K562 (cell line): ENCODE results near the gene SLC24A3. TPM values are rescaled to one million over a fixed set of nuclear protein-coding genes. Genes with fewer than 3 reads are reported as not detected.

Source experiments
- ATAC-seq: fragments of 200-7000 bp; cut with Tn5 transposase; 3 replicates; pipeline ENCODE4 v1.9.1; 2020; ENCODE audit warnings: moderate library complexity
- BruUV-seq: library from RNA; stranded (reverse); fragments of 400-500 nt; replicated peaks from 2 replicates; lab custom pipeline; 2021; lab: Mats Ljungman, UMichigan
- CTCF ChIA-PET: fragments of 300-600 bp; formaldehyde crosslinking; extraction: SDS; loops from one replicate; lab custom pipeline; 2021; ENCODE audit warnings: low intra/inter-chr PET ratio; lab: Yijun Ruan, JAX
- POLR2A ChIA-PET: fragments of 300-600, 350-650 bp; sonication (Branson Sonifier 250); formaldehyde crosslinking; extraction: SDS; loops from one replicate; lab custom pipeline; 2021; ENCODE audit warnings: antibody characterized with exemption, inconsistent platforms; lab: Yijun Ruan, JAX
- DNase-seq, 4 experiments: peaks; one replicate each; pipeline versions ENCODE4 v3.0.0 to v3.0.0-alpha.2; 2011 to 2018; ENCODE audit warnings: low spot score in 3 of 4, mixed read lengths in 3 of 4; ENCODE audit errors: extremely low read depth in 1 of 4
- FAIRE-seq: peaks from 2 replicates; lab custom pipeline; 2011; peaks lifted over from hg19 to GRCh38; lab: Jason Lieb, UNC
- H2AFZ ChIP-seq: 2 replicates; pipeline ENCODE4 v1.6.0; 2011; ENCODE audit warnings: low read depth, low read length, control low read depth, inconsistent platforms
- H3K27ac ChIP-seq: fragments of 200-600 bp; 3 replicates; pipeline ENCODE4 v1.8.0; 2011; ENCODE audit warnings: low read depth, mild to moderate bottlenecking, control low read depth, inconsistent platforms, low read length, moderate library complexity, mixed read lengths; ENCODE audit errors: extremely low read depth
- H3K27me3 ChIP-seq, 2 experiments: fragments of 300-600 bp in 1 of 2; 2 replicates in 1 of 2; 3 replicates in 1 of 2; pipeline versions ENCODE4 v1.6.0 to v1.8.0; 2011; ENCODE audit warnings: inconsistent platforms in 2 of 2, low read length in 2 of 2, mild to moderate bottlenecking in 1 of 2, mixed read lengths in 1 of 2, moderate library complexity in 1 of 2; ENCODE audit not compliant: control insufficient read depth in 2 of 2, insufficient read depth in 2 of 2
- H3K36me3 ChIP-seq: fragments of 300-600 bp; 3 replicates; pipeline ENCODE4 v1.8.0; 2011; ENCODE audit warnings: mild to moderate bottlenecking, low read length, inconsistent platforms; ENCODE audit not compliant: control insufficient read depth, insufficient read depth
- H3K4me1 ChIP-seq, 2 experiments: fragments of 200-600 bp in 1 of 2; replicated peaks in 1 of 2; 2 replicates in 1 of 2; 3 replicates in 1 of 2; pipeline versions ENCODE4 v1.5.1 to v1.8.0; 2011; ENCODE audit warnings: inconsistent platforms in 2 of 2, low read length in 2 of 2, mild to moderate bottlenecking in 1 of 2, mixed read lengths in 1 of 2, moderate library complexity in 1 of 2; ENCODE audit not compliant: control insufficient read depth in 2 of 2, insufficient read depth in 2 of 2
- H3K4me2 ChIP-seq: 2 replicates; pipeline ENCODE4 v1.6.1; 2011; ENCODE audit warnings: low read length, control low read depth, inconsistent platforms, mixed read lengths; ENCODE audit not compliant: insufficient read depth
- H3K4me3 ChIP-seq: fragments of 200-600 bp; sonication (generic), shearing (Covaris generic); 2 replicates; pipeline ENCODE4 v1.5.1; 2016; ENCODE audit warnings: control low read depth, inconsistent platforms
- H3K79me2 ChIP-seq: fragments of 200-600 bp; 3 replicates; pipeline ENCODE4 v1.8.0; 2011; ENCODE audit warnings: low read length, inconsistent platforms; ENCODE audit not compliant: control insufficient read depth, insufficient read depth
- H3K9ac ChIP-seq, 2 experiments: 2 replicates each; pipeline versions ENCODE4 v1.6.0 to v1.6.1; 2011; ENCODE audit warnings: low read depth in 2 of 2, low read length in 2 of 2, control low read depth in 1 of 2, inconsistent platforms in 1 of 2, mild to moderate bottlenecking in 1 of 2, mixed read lengths in 1 of 2; ENCODE audit not compliant: insufficient read depth in 1 of 2
- H3K9me1 ChIP-seq: one replicate; pipeline ENCODE4 v1.6.0; 2011; ENCODE audit warnings: inconsistent platforms, mild to moderate bottlenecking, low read length, moderate library complexity; ENCODE audit not compliant: control insufficient read depth, insufficient read depth
- H3K9me3 ChIP-seq: replicated peaks from 2 replicates; pipeline ENCODE4 v1.5.1; 2011; ENCODE audit warnings: low read depth, low read length, inconsistent platforms; ENCODE audit not compliant: control insufficient read depth, insufficient read depth
- H4K20me1 ChIP-seq: replicated peaks from 2 replicates; pipeline ENCODE4 v1.6.1; 2011; ENCODE audit warnings: low read length, inconsistent platforms, mixed read lengths; ENCODE audit not compliant: control insufficient read depth, insufficient read depth
- CEBPG ChIP-seq, 3 experiments: fragments of 200-800 bp in 1 of 3; sonication (Bioruptor generic) in 1 of 3; sonication (generic) in 1 of 3; formaldehyde crosslinking in 1 of 3; IDR thresholded peaks in 2 of 3; conservative IDR thresholded peaks in 1 of 3; 2 replicates each; pipeline versions ENCODE4 v1.6.1 to v1.8.0; 2016 to 2022; ENCODE audit warnings: missing compliant biosample characterization in 2 of 3, missing genetic modification characterization in 2 of 3, mild to moderate bottlenecking in 1 of 3, missing genetic modification reagents in 1 of 3
- GATA2 ChIP-seq: sonication (generic); formaldehyde crosslinking; IDR thresholded peaks from 2 replicates; pipeline ENCODE4 v1.4.0; 2020; ENCODE audit warnings: mild to moderate bottlenecking, missing genetic modification reagents
- GTF2E2 ChIP-seq: fragments of 200-800 bp; sonication (Bioruptor generic); IDR thresholded peaks from 2 replicates; pipeline ENCODE4 v1.6.1; 2016; ENCODE audit warnings: missing genetic modification characterization, missing compliant biosample characterization
- MCM2 ChIP-seq: fragments of 450-650 bp; IDR thresholded peaks from 2 replicates; pipeline ENCODE4 v1.6.1; 2017; ENCODE audit warnings: low read depth, mild to moderate bottlenecking
- NCOA2 ChIP-seq, 2 experiments: fragments of 450-650 bp; IDR thresholded peaks; 2 replicates each; pipeline ENCODE4 v1.6.1; 2018; ENCODE audit warnings: mild to moderate bottlenecking in 2 of 2, moderate library complexity in 1 of 2; ENCODE audit not compliant: partially characterized antibody in 2 of 2
- SREBF1 ChIP-seq: fragments of 150-350 bp; IDR thresholded peaks from 2 replicates; pipeline ENCODE4 v1.6.1; 2014; ENCODE audit warnings: antibody characterized with exemption, low read depth, low read length, borderline replicate concordance
- TFE3 ChIP-seq: fragments of 450-650 bp; formaldehyde crosslinking; IDR thresholded peaks from 2 replicates; pipeline ENCODE4 v1.4.0; 2020; ENCODE audit warnings: mild to moderate bottlenecking, mixed read lengths
- ZNF512 ChIP-seq: IDR thresholded peaks from 2 replicates; pipeline ENCODE4 v1.6.1; 2016; ENCODE audit warnings: missing genetic modification characterization, missing compliant biosample characterization
- in situ Hi-C: fragments of 300-500 bp; cut with MboI; formaldehyde crosslinking; loops from 4 replicates; pipeline ENCODE4 v1.15.0; 2018; ENCODE audit warnings: inconsistent platforms, mixed read lengths
- intact Hi-C: fragments of 100-400 bp; cut with micrococcal nuclease; formaldehyde crosslinking; loops from 2 replicates; pipeline ENCODE4 v1.14.2; 2022
- polyA plus RNA-seq, 8 experiments: library from polyadenylated mRNA; depleted of rRNA in 4 of 8; stranded (reverse) in 5 of 8; unstranded in 3 of 8; fragments of >200 nt; fragmentation: Nextera tagmentation in 2 of 8; fragmentation: Illumina TruSeq in 1 of 8; extraction: Ambion mirVana in 2 of 8; extraction: Trizol in 1 of 8; gene quantifications; 2 replicates each; pipeline versions ENCODE4 v1.2.1 to v1.2.3, GENCODE V29; 2011 to 2014; ENCODE audit warnings: inconsistent platforms in 1 of 8, missing spikeins in 1 of 8
- total RNA-seq, 7 experiments: library from RNA; depleted of rRNA in 6 of 7; stranded (reverse); fragments of >200 nt in 6 of 7; fragmentation: Illumina TruSeq in 2 of 7; extraction: Trizol in 2 of 7; gene quantifications; 2 replicates each; pipeline versions ENCODE4 v1.2.1 to v1.2.3, GENCODE V29; 2011 to 2021; ENCODE audit warnings: low replicate concordance in 1 of 7

SLC24A3 gene
- total and polyA plus RNA-seq, 9 of the 15 experiments (the other 6 are each of a cell fraction or from before 2014, with no cell fraction given): not detected

DNA sequence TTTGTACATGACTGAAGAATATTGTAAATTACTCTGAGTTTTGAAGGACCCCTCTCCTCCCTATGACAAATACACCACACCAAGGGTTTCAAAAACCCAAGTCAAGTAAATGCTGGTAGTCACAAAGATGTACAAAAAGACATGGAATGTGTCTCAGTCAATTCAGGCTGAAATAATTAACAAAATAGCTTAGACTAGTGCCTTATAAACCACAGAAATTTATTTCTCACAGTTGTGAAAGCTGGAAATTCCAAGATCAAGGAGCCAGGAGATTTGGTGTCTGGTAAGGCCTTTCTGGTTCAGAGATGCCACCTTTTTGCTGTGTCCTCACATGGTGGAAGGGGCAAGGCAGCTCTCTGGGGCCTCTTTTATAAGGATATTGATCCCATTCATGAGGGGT, 343.3 kb downstream of the SLC24A3 start:
- no peaks in the 10 kb centered on the region for H3K27me3 ChIP-seq
- in situ Hi-C loops (no loop called here), intact Hi-C loops (no loop called here)
- BruUV-seq: no TSS peak
- H3K4me3 ChIP-seq: no peak overlapping the region
- ChIA-PET POLR2A (no interaction called here), CTCF (no interaction called here)
- no peak for DNase-seq
- H3K9me1 ChIP-seq: no peaks in the 10 kb centered on the region
- no peak for TF ChIP-seq GATA2 (CRISPR knock-in tag)
- TF ChIP-seq NCOA2 (IDR thresholded peaks at IDR 0.05; ENCODE audit: partially characterized antibody in 2 of 2): no peak
- no peak for TF ChIP-seq MCM2
- no peak for TF ChIP-seq TFE3 (CRISPR knock-in tag)
- TF ChIP-seq CEBPG (CRISPR knock-in tag; IDR thresholded peaks at IDR 0.05): no peak
- no peak for TF ChIP-seq CEBPG (tag; conservative IDR thresholded peaks at IDR 0.05 in 1 of 2, IDR thresholded peaks at IDR 0.05 in 1 of 2)
- no peak for TF ChIP-seq ZNF512
- TF ChIP-seq GTF2E2 (tag): no peak
- no peak for TF ChIP-seq SREBF1
- no peaks in the 10 kb centered on the region for H3K79me2 ChIP-seq
- H3K27ac ChIP-seq: no peak overlapping the region
- H3K4me2 ChIP-seq: no peak overlapping the region
- H4K20me1 ChIP-seq: no peaks in the 10 kb centered on the region
- no peaks in the 10 kb centered on the region for H3K4me1 ChIP-seq
- FAIRE-seq: no peak
- no peaks in the 10 kb centered on the region for H3K36me3 ChIP-seq
- no peak overlapping the region for H3K9ac ChIP-seq
- ATAC-seq: no peak
- H3K9me3 ChIP-seq: no peaks in the 10 kb centered on the region
- H2AFZ ChIP-seq: no peak overlapping the region
